DMS53 treated with DMSO at 0.1 percent for 48 hours (cell line): ENCODE measurements around the gene CEP170.

Source experiments
- DNase-seq: peaks from one replicate; lab custom pipeline; 2025; ENCODE audit not compliant: unreplicated experiment; lab: John Stamatoyannopoulos, UW

Gene CEP170

GRCh38 chr1:243254927-243255790, at the start of gene CEP170:
CEP170 (minus strand) TSS chr1:243255281; CDS start chr1:243225280, 30,001 bp downstream.
- DNase-seq, result peak; percentile 93

GRCh38 chr1:243301059-243301458, 46.0 kb upstream of the CEP170 start:
- DNase-seq, result peak; percentile 42

- no peak for DNase-seq
These were observed 44.0 kb upstream of the CEP170 start for GRCh38 chr1:243299069-243299468.

- DNase-seq, result no peak
These were observed 39.6 kb upstream of the CEP170 start for GRCh38 chr1:243294723-243295121.

- no peak for DNase-seq
These were observed 39.1 kb upstream of the CEP170 start for GRCh38 chr1:243293941-243294722.

GRCh38 chr1:243292117-243292516, 37.0 kb upstream of the CEP170 start:
- no peak for DNase-seq

- DNase-seq, result no peak
These were observed 36.2 kb upstream of the CEP170 start for GRCh38 chr1:243291292-243291691.

GRCh38 chr1:243288062-243288461, 33.0 kb upstream of the CEP170 start:
- no peak for DNase-seq

GRCh38 chr1:243287652-243288051, 32.6 kb upstream of the CEP170 start:
- DNase-seq, result no peak

- no peak for DNase-seq
These were observed 32.0 kb upstream of the CEP170 start for GRCh38 chr1:243287123-243287460.

- no peak for DNase-seq
These were observed 31.5 kb upstream of the CEP170 start for GRCh38 chr1:243286409-243287122.

GRCh38 chr1:243281672-243282071, 26.6 kb upstream of the CEP170 start:
- DNase-seq, result no peak

- DNase-seq, result no peak
These were observed 25.6 kb upstream of the CEP170 start for GRCh38 chr1:243280571-243281129.

- DNase-seq, result no peak
These were observed 20.2 kb upstream of the CEP170 start for GRCh38 chr1:243275316-243275715.

GRCh38 chr1:243273945-243274344, 18.9 kb upstream of the CEP170 start:
- DNase-seq, result no peak

- DNase-seq, result no peak
These were observed 18.4 kb upstream of the CEP170 start for GRCh38 chr1:243273506-243273905.

GRCh38 chr1:243272401-243272800, 17.3 kb upstream of the CEP170 start:
- DNase-seq, result no peak

- DNase-seq, result no peak
These were observed 16.9 kb upstream of the CEP170 start for GRCh38 chr1:243271996-243272395.

GRCh38 chr1:243270097-243270864, 15.2 kb upstream of the CEP170 start:
- DNase-seq, result no peak

GRCh38 chr1:243269461-243269801, 14.3 kb upstream of the CEP170 start:
- DNase-seq, result no peak
